Activated CD4-positive, alpha-beta T cell treated with anti-CD3 and anti-CD28 coated beads for 36 hours (primary cell): ENCODE data around the gene EVA1A. TPM values are rescaled to one million over a fixed set of nuclear protein-coding genes. Genes with fewer than 3 reads are reported as not detected.

Source experiments
- ATAC-seq: fragments of 200-7000 bp; cut with Tn5 transposase; one replicate; pipeline ENCODE4 v1.10.0; 2021; ENCODE audit warnings: mild to moderate bottlenecking, moderate library complexity
- CTCF ChIA-PET: fragments of 350-600 bp; sonication (Branson Sonifier 250); formaldehyde crosslinking; loops from one replicate; lab custom pipeline; 2021; ENCODE audit warnings: antibody characterized with exemption; lab: Charles Lee
- POLR2A ChIA-PET: fragments of 350-600 bp; sonication (Branson Sonifier 250); formaldehyde crosslinking; loops from one replicate; lab custom pipeline; 2021; ENCODE audit warnings: antibody characterized with exemption, inconsistent platforms; lab: Charles Lee
- DNase-seq: peaks from one replicate; pipeline ENCODE4 v3.0.0-alpha.2; 2020
- H3K27ac Mint-ChIP-seq: one replicate; pipeline ENCODE4 v1.8.0; 2021; ENCODE audit warnings: mixed read lengths
- H3K27me3 Mint-ChIP-seq: one replicate; pipeline ENCODE4 v1.8.0; 2021; ENCODE audit warnings: mixed read lengths
- H3K36me3 Mint-ChIP-seq: one replicate; pipeline ENCODE4 v1.8.0; 2021; ENCODE audit warnings: low read depth, mixed read lengths
- H3K4me1 Mint-ChIP-seq: one replicate; pipeline ENCODE4 v1.8.0; 2021; ENCODE audit warnings: mixed read lengths
- H3K4me3 Mint-ChIP-seq: one replicate; pipeline ENCODE4 v1.8.0; 2021; ENCODE audit warnings: mild to moderate bottlenecking, moderate library complexity, mixed read lengths
- H3K9me3 Mint-ChIP-seq: one replicate; pipeline ENCODE4 v1.8.0; 2021; ENCODE audit warnings: low read depth, mixed read lengths
- intact Hi-C, 2 experiments: fragments of 100-400 bp; cut with DNase I in 1 of 2; cut with micrococcal nuclease in 1 of 2; formaldehyde crosslinking; loops; one replicate each; pipeline versions ENCODE4 v1.14.2 to v1.15.1; 2022 to 2024; cut with DNase I, micrococcal nuclease
- total RNA-seq, 2 experiments: library from RNA; stranded (reverse); gene quantifications; one replicate each; pipeline ENCODE4 v1.2.3, GENCODE V29; 2021

EVA1A gene
- total RNA-seq, 2 experiments from 2014 or later: 0.11 TPM; not detected in 1

DNA sequence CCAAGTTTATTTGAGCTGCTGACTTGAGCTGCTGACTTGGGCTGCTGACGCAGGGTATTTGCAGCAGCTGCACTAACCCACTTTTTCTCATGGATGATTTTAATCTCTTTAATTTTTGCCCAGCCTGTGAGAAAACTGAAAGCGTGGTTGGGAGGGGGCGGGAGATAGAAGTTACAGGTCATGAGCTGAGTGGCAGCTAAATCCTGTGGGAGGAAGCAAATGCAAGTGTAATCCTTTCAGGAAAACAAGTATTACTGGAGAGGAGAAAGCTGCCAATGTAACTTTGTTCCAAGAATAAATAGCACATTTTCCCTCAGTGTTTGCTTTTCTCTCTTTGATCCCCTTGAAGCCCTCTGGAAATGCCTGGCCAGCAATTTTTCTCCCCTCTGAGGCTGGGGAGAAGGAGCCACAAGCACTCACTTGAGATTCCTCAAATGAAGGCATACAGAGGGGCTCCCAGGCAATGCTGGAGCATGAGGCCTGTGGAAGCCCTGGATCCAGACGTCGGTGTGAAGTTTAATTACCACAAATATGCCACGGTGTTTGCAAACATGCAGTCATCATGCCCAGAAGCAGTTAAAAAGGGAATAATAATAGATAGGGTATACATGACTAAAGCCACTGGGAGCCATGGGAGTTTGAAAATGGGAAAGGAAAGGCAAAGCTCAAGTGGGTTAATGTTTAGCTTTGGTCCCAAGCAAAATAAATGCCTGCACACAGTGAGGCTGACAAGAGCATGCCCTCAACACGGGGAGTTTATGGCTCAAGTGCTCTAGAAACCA, 10.4 kb upstream of the EVA1A start:
- no peak for ATAC-seq
- intact Hi-C loops: no loop called here
- H3K27ac Mint-ChIP-seq: no peak overlapping the region
- DNase-seq: no peak
- no peaks in the 10 kb centered on the region for H3K9me3 Mint-ChIP-seq
- no peak overlapping the region for H3K4me3 Mint-ChIP-seq
- CTCF ChIA-PET: interaction anchor here (1.1 to 1.2 kb wide), 2 partner anchors 11 to 15 kb away, joined by 3 read pairs; partner anchors contain the start of gene EVA1A
- H3K36me3 Mint-ChIP-seq: no peaks in the 10 kb centered on the region
- peaks cover 5% of the 10 kb centered on the region for H3K4me1 Mint-ChIP-seq
- POLR2A ChIA-PET: no interaction called here
- peaks cover 25% of the 10 kb centered on the region for H3K27me3 Mint-ChIP-seq

DNA sequence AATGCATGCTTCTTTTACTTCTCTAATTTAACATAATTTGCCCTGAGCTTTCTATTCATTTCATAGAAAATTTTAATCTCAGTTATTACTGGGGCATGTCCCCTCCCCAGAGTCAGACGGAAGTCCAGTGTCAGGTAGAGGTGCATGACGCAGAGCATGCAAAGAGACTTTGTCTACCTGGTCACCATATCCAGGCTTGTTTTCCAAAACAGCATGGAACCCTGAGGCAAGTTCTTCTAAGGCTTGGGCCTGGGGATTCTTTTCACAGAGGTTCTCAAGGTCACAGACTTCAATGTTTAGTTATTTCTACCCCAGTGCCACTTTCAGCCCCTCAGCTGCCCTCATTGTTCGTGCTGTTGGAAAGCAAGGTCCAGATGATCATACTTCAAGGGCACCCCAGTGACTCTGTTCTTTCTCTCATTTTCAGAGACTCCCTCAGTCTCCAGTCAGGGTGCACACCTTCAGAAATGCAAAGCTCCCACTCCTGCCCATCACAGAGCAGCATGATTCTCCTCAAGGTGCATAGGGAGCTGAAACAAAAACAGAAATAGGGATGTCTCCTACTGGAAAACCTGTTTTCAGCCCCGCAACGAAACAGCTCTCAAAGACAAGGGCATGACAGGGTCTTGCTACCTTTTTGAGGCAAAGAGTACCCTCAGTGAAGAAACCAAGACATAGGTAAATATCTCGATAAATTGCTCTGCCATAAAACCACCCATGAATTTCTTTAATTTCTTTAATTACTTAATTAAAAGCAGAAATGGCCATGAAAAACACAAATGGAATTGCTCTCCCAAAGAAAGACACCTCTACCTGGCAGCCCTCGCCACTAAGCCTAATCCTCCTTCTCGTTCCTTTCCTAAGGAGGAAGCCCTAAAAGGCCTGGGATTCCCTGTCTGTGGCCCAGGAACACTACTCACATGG, 9.5 kb upstream of the EVA1A start:
- DNase-seq: no peak
- ChIA-PET POLR2A (no interaction called here), CTCF (interaction anchor here (0.9 to 1.2 kb wide), 3 partner anchors 10 to 57 kb away, joined by 3 read pairs; partner anchors contain the start of gene EVA1A)
- H3K4me3 Mint-ChIP-seq: no peak overlapping the region
- peaks cover 29% of the 10 kb centered on the region for H3K27me3 Mint-ChIP-seq
- H3K27ac Mint-ChIP-seq: no peak overlapping the region
- H3K4me1 Mint-ChIP-seq: peaks cover 5% of the 10 kb centered on the region
- intact Hi-C loops: no loop called here
- H3K9me3 Mint-ChIP-seq: no peaks in the 10 kb centered on the region
- H3K36me3 Mint-ChIP-seq: no peaks in the 10 kb centered on the region
- ATAC-seq: no peak

DNA sequence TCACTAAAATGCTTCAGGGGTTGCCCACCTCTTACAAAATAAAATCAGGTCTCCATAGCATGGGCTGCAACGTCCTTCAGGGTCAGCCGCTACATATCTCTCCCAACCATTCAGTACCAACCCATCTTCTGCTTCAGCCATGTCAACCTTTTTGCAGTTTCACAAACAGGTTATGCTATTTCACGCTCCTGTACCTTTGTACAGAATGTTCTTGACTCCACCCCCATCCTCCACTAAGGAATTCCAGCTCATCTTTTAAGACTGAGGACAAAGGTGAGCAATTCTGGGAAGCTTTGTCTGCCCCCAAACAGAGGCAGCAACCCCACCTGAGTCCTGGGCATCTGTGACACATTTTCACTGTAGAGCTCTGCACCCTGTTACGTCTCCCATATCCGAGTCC, 8.8 kb upstream of the EVA1A start:
- no peak overlapping the region for H3K27ac Mint-ChIP-seq
- H3K27me3 Mint-ChIP-seq: peaks cover 35% of the 10 kb centered on the region
- H3K36me3 Mint-ChIP-seq: no peaks in the 10 kb centered on the region
- no peak for DNase-seq
- no peak for ATAC-seq
- H3K4me1 Mint-ChIP-seq: peaks cover 5% of the 10 kb centered on the region
- H3K9me3 Mint-ChIP-seq: no peaks in the 10 kb centered on the region
- no peak overlapping the region for H3K4me3 Mint-ChIP-seq
- intact Hi-C loops: no loop called here
- ChIA-PET CTCF (interaction anchor here (0.7 to 0.9 kb wide), 2 partner anchors 58 to 123 kb away, joined by 3 read pairs; no protein-coding TSS in a partner anchor), POLR2A (no interaction called here)

DNA sequence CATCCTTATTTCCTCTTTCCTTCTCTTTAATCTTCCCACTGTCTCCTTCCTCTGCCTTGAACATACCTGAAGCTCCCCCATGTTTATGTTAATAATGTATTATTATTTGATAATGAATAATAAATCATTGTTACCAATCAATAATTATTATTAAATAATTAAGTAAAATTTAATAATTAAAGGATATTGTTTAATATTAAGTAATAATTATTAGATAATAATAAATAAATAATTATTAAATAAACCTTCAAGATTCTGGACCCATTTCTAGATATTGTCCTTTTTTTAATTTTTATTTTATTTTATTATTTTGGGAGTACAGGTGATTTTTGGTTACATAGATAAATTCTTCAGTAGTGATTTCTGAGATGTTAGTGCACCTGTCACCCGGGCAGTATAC, 7.4 kb upstream of the EVA1A start:
- H3K27me3 Mint-ChIP-seq: peaks cover 41% of the 10 kb centered on the region

DNA sequence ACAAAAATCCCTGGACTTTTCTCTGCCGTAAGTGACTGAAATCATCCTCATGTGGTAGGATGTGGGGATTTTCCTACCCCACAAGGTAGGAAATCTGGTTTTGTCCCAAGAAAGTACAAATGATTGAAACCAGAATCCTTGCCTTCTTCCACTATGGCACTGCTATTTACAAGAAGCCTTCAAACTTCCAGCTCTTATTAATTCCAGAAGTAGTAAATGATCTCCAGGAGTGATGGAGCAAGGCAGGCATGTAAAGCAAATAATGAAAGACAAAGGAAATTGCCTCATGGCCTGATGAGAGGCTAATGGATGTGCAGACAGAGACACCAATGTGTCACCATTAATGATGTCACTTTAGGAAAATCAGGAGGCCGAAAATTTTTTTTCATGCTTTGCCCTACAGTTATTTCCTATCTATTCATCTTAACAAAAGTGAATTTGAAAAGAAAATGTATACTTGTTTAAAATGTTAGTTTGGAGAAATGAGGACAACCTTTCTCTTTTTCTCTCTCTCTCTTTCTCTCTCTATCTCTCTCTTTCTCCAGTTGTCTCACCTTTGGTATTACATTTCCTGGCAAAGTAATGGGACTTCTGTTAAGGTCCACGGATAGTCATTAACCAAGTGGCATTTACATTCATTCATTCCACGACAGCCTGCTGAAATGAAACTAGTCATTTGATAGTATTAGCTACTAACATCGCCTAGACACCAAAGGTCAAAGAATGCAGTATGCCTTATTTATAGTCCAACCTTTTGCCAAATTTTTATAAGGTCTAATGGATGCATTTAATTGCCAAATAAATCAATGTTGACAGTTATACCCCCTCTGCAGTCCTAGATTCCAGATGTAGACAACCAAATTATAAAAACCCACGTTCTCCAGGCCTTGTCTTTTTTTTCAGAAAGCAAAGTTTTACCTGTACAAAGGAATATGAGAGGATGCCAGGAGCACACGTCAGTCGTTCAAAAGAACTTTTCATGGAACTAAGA, 5.0 kb upstream of the EVA1A start:
- Mint-ChIP-seq H3K9me3 (no peaks in the 10 kb centered on the region), H3K4me1 (peaks cover 13% of the 10 kb centered on the region), H3K27me3 (peaks cover 50% of the 10 kb centered on the region), H3K27ac (no peak overlapping the region), H3K36me3 (no peaks in the 10 kb centered on the region), H3K4me3 (no peak overlapping the region)
- DNase-seq (no peak), ATAC-seq (no peak)
- intact Hi-C loops: no loop called here
- ChIA-PET POLR2A (no interaction called here), CTCF (interaction anchor here (1.0 to 1.3 kb wide), 2 partner anchors 43 to 111 kb away, joined by 3 read pairs; no protein-coding TSS in a partner anchor)

More for the DNA sequence above, 7.4 kb upstream of the EVA1A start:
- H3K9me3 Mint-ChIP-seq: no peaks in the 10 kb centered on the region
- no peak overlapping the region for H3K4me3 Mint-ChIP-seq
- peaks cover 11% of the 10 kb centered on the region for H3K4me1 Mint-ChIP-seq
- H3K36me3 Mint-ChIP-seq: no peaks in the 10 kb centered on the region
- ChIA-PET CTCF (no interaction called here), POLR2A (interaction anchor here (0.5 to 0.6 kb wide), 2 partner anchors 31 to 40 kb away, joined by 3 to 4 read pairs; no protein-coding TSS in a partner anchor)
- DNase-seq: no peak
- intact Hi-C loops: no loop called here
- ATAC-seq: no peak
- H3K27ac Mint-ChIP-seq: no peak overlapping the region

DNA sequence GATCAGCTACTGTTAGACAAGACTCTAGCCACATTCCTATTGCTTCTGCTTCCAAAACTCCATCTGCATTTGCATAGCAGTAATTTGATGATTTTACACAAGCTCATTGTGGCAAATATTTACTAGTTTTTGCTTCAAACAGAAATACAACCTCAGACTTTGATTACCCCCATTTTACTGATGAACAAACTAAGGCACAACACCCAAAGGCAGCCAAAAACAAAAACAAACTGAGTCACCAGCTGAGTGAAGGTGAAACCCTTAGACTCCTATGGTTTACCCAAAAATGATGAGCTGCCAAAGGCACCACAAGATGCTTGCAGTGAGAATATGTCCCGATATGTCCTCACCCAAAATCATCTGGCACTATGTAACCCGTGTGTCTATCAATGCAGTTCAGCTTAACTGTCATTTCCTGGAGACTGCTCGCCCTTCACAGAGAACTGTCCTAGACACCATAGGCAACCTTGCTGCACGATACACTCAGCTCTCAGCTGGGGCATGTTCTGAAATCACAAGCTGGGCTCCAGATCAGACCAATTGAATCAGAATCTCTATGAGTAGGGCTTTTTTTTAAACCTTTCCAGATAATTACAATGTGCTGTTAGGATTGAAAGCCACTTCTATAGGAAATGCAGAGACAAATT, 4.1 kb upstream of the EVA1A start:
- Mint-ChIP-seq H3K27ac (no peak overlapping the region), H3K36me3 (no peaks in the 10 kb centered on the region), H3K9me3 (no peaks in the 10 kb centered on the region), H3K4me3 (no peak overlapping the region), H3K27me3 (peaks cover 53% of the 10 kb centered on the region), H3K4me1 (peaks cover 19% of the 10 kb centered on the region)
- ChIA-PET POLR2A (interaction anchor here (0.6 kb wide), 1 partner anchor 909 kb away, joined by 7 read pairs; no protein-coding TSS in a partner anchor), CTCF (interaction anchor here (0.9 to 1.3 kb wide), 3 partner anchors 36 to 112 kb away, joined by 3 read pairs; no protein-coding TSS in a partner anchor)
- DNase-seq (no peak), ATAC-seq (no peak)
- intact Hi-C loops: no loop called here

DNA sequence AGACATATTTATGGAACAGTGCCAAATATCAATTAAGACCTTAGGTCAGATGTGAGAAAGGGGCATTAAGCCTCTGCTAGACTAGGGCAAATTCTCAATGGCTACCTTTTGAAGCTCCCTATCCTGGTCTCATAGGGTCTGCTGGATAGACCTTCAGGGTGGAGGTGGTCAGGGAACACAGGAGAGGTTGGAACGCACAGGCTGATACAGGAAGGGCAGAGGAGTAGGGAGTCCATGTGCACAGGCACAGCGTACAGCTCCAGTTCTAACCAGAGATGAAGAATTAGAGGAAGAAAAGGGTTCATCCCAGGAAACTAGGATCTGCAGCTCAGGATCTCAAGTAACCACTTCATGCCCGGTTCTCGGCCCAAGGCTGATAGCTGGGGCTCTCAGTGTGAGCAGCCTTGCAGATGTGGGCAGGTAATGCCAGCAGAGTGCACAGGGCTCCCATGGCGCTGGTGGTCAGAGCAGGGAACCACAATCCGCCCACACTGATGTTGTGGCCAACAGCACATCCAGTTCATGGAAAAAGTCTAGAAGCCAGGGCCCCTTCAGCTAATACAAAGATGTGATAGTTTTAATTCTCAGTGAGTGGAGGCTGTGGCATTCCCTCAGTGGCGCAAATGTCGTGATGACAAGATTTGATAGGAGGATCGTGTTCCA, 3.4 kb upstream of the EVA1A start:
- Mint-ChIP-seq H3K27ac (no peak overlapping the region), H3K27me3 (peaks cover 51% of the 10 kb centered on the region), H3K36me3 (no peaks in the 10 kb centered on the region), H3K4me1 (peaks cover 20% of the 10 kb centered on the region), H3K9me3 (no peaks in the 10 kb centered on the region), H3K4me3 (no peak overlapping the region)
- ATAC-seq: no peak
- intact Hi-C loops: no loop called here
- ChIA-PET POLR2A (interaction anchor here (0.6 kb wide), 1 partner anchor 909 kb away, joined by 7 read pairs; no protein-coding TSS in a partner anchor), CTCF (interaction anchor here (0.9 to 1.3 kb wide), 2 partner anchors 36 to 44 kb away, joined by 3 read pairs; no protein-coding TSS in a partner anchor)
- DNase-seq: no peak

DNA sequence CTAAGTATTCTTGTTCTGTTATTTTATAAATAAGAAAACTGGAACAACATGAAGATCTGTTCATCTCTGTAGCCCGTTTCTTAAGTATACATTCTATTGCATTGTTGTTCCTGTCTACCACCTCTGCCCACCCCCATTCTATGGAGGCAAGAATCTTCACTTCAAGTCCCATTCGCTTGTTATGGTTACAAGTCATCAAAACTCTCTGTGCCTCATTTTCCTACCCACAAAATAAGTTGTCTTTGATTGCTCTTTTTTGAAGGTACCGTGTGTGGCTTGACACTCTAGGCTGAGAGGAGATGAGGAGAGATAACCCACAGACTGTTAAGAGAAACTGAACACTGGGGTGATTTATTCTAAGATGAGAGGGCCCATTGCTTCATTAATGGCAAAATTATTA, 2.9 kb upstream of the EVA1A start:
- Mint-ChIP-seq H3K27ac (no peak overlapping the region), H3K4me3 (no peak overlapping the region), H3K36me3 (no peaks in the 10 kb centered on the region), H3K27me3 (peaks cover 50% of the 10 kb centered on the region), H3K4me1 (peaks cover 20% of the 10 kb centered on the region), H3K9me3 (no peaks in the 10 kb centered on the region)
- intact Hi-C loops: no loop called here
- POLR2A ChIA-PET: no interaction called here
- ATAC-seq (peak; percentile 13), DNase-seq (no peak)
- CTCF ChIA-PET: no interaction called here

DNA sequence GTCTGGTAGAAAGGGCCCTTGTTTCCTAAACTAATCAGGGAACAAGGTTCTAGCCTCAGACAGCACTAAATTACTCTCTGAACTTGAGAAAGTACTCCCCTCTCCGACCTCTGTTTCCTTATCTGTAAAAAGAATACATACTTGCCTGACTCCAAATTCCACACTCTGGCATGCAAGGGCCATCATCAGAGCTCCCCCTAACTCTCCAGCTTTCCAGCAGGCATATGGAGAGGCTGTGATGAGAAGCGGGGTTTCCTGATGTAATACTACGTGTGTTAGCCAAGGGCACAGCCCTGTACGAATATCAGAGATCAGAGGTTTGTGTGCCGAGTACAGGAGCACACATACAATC, 1.8 kb upstream of the EVA1A start:
- DNase-seq: no peak
- CTCF ChIA-PET: interaction anchor here (0.6 kb wide), 1 partner anchor 715 kb away, joined by 3 read pairs; no protein-coding TSS in a partner anchor
- Mint-ChIP-seq H3K4me3 (no peak overlapping the region), H3K4me1 (peaks cover 20% of the 10 kb centered on the region), H3K9me3 (no peaks in the 10 kb centered on the region), H3K36me3 (no peaks in the 10 kb centered on the region), H3K27ac (no peak overlapping the region), H3K27me3 (peaks cover 53% of the 10 kb centered on the region)
- POLR2A ChIA-PET: no interaction called here
- intact Hi-C loops: no loop called here
- no peak for ATAC-seq
